GM12878 (cell line): ENCODE data around the gene STK33. TPM values are rescaled to one million over a fixed set of nuclear protein-coding genes. Genes with fewer than 3 reads are reported as not detected.

ENCODE experiments used
- ATAC-seq: fragments of 200-7000 bp; cut with Tn5 transposase; 3 replicates; pipeline ENCODE4 v1.9.1; 2020; ENCODE audit warnings: mild to moderate bottlenecking, moderate library complexity
- BruUV-seq: library from RNA; stranded (reverse); fragments of 400-500 nt; replicated peaks from 2 replicates; lab custom pipeline; 2021; lab: Mats Ljungman, UMichigan
- CTCF ChIA-PET: fragments of 300-600 bp; sonication (Branson Sonifier 250); formaldehyde crosslinking; extraction: SDS; loops from one replicate; lab custom pipeline; 2021; ENCODE audit warnings: inconsistent platforms; lab: Yijun Ruan, JAX
- POLR2A ChIA-PET: fragments of 350-600 bp; formaldehyde crosslinking; extraction: SDS; loops from one replicate; lab custom pipeline; 2021; ENCODE audit warnings: inconsistent platforms; lab: Charles Lee
- RAD21 ChIA-PET: fragments of 300-600 bp; sonication (Branson Sonifier 250); formaldehyde crosslinking; loops from one replicate; lab custom pipeline; 2023; ENCODE audit warnings: antibody characterized with exemption; ENCODE audit not compliant: unreplicated experiment; lab: Charles Lee
- SMC1A ChIA-PET: fragments of 300-600 bp; sonication (Branson Sonifier 250); formaldehyde crosslinking; loops from one replicate; lab custom pipeline; 2023; ENCODE audit not compliant: unreplicated experiment, uncharacterized antibody; lab: Charles Lee
- DNase-seq: peaks from one replicate; pipeline ENCODE4 v3.0.0-alpha.2; 2011; ENCODE audit warnings: low read depth, low spot score
- FAIRE-seq: peaks from 3 replicates; lab custom pipeline; 2011; peaks lifted over from hg19 to GRCh38; lab: Jason Lieb, UNC
- H2AFZ ChIP-seq: 2 replicates; pipeline ENCODE4 v1.6.0; 2011; ENCODE audit warnings: low read depth, low read length, control low read depth; ENCODE audit not compliant: control insufficient read depth
- H3K27ac ChIP-seq: 2 replicates; pipeline ENCODE4 v1.5.1; 2011; ENCODE audit warnings: control low read depth; ENCODE audit not compliant: control insufficient read depth, insufficient read depth
- H3K27me3 ChIP-seq, 2 experiments: replicated peaks in 1 of 2; 2 replicates each; pipeline versions ENCODE4 v1.6.0 to v1.6.1; 2011; ENCODE audit warnings: low read length in 1 of 2; ENCODE audit not compliant: control insufficient read depth in 2 of 2, insufficient read depth in 2 of 2
- H3K36me3 ChIP-seq, 2 experiments: 2 replicates each; pipeline ENCODE4 v1.5.1; 2011; ENCODE audit warnings: low read length in 1 of 2; ENCODE audit not compliant: control insufficient read depth in 2 of 2, insufficient read depth in 2 of 2
- H3K4me1 ChIP-seq: 2 replicates; pipeline ENCODE4 v1.6.1; 2011; ENCODE audit warnings: mild to moderate bottlenecking, low read length, moderate library complexity, mixed read lengths; ENCODE audit not compliant: control insufficient read depth, insufficient read depth
- H3K4me2 ChIP-seq: 2 replicates; pipeline ENCODE4 v1.6.0; 2011; ENCODE audit warnings: control low read depth; ENCODE audit not compliant: control insufficient read depth, insufficient read depth
- H3K4me3 ChIP-seq: fragments of 200-600 bp; sonication (generic); 2 replicates; pipeline ENCODE4 v1.5.1; 2016
- H3K79me2 ChIP-seq: 2 replicates; pipeline ENCODE4 v1.6.0; 2011; ENCODE audit warnings: low read length; ENCODE audit not compliant: control insufficient read depth, insufficient read depth
- H3K9ac ChIP-seq: 2 replicates; pipeline ENCODE4 v1.8.0; 2011; ENCODE audit warnings: low read length, control low read depth, mixed read lengths; ENCODE audit not compliant: control insufficient read depth, insufficient read depth
- H3K9me3 ChIP-seq: replicated peaks from 3 replicates; pipeline ENCODE4 v1.5.1; 2011; ENCODE audit warnings: mild to moderate bottlenecking, low read length; ENCODE audit not compliant: control insufficient read depth, insufficient read depth
- H4K20me1 ChIP-seq: 2 replicates; pipeline ENCODE4 v1.6.0; 2011; ENCODE audit not compliant: control insufficient read depth, insufficient read depth
- CUX1 ChIP-seq: IDR thresholded peaks from 2 replicates; pipeline ENCODE4 v1.6.1; 2012; ENCODE audit warnings: improper control_type of control experiment, low read depth, low read length; ENCODE audit not compliant: insufficient replicate concordance
- KLF5 ChIP-seq: fragments of 450-650 bp; IDR thresholded peaks from 2 replicates; pipeline ENCODE4 v1.6.1; 2014; ENCODE audit warnings: mild to moderate bottlenecking; ENCODE audit not compliant: partially characterized antibody
- PML ChIP-seq: IDR thresholded peaks from 2 replicates; pipeline ENCODE4 v1.6.1; 2012; ENCODE audit warnings: low read length, inconsistent platforms
- POLR2AphosphoS5 ChIP-seq: IDR thresholded peaks from 2 replicates; pipeline ENCODE4 v1.6.1; 2011; ENCODE audit warnings: mild to moderate bottlenecking, low read length, inconsistent platforms
- RAD21 ChIP-seq: IDR thresholded peaks from 2 replicates; pipeline ENCODE4 v1.6.1; 2011; ENCODE audit warnings: mild to moderate bottlenecking, low read depth, low read length, moderate library complexity; ENCODE audit not compliant: insufficient read depth
- RCOR1 ChIP-seq: conservative IDR thresholded peaks from 2 replicates; pipeline ENCODE4 v1.6.1; 2012; ENCODE audit warnings: low read depth, low read length, improper control_type of control experiment
- YBX1 ChIP-seq: fragments of 450-650 bp; IDR thresholded peaks from 2 replicates; pipeline ENCODE4 v1.6.1; 2016; ENCODE audit warnings: antibody characterized with exemption
- ZBTB11 ChIP-seq: fragments of 450-650 bp; formaldehyde crosslinking; IDR thresholded peaks from 2 replicates; pipeline ENCODE4 v1.5.0; 2022; ENCODE audit warnings: mild to moderate bottlenecking, missing genetic modification characterization
- ZNF592 ChIP-seq: fragments of 450-650 bp; IDR thresholded peaks from 2 replicates; pipeline ENCODE4 v1.6.1; 2017; ENCODE audit warnings: mild to moderate bottlenecking, moderate library complexity
- WGBS: methylation state at CpG from one replicate; pipeline ENCODE4 v1.1.6; 2016; ENCODE audit warnings: low lambda C conversion rate; ENCODE audit not compliant: insufficient replicate concordance, insufficient coverage; ENCODE audit errors: missing lambda C conversion rate; 5-methylcytosine and 5-hydroxymethylcytosine counted together
- in situ Hi-C: fragments of 300-500 bp; cut with MboI; formaldehyde crosslinking; loops from 9 replicates; pipeline ENCODE4 v1.14.3; 2018; ENCODE audit warnings: mixed read lengths
- intact Hi-C: fragments of 100-400 bp; cut with micrococcal nuclease; formaldehyde crosslinking; loops from one replicate; pipeline ENCODE4 v1.14.2; 2022; ENCODE audit not compliant: unreplicated experiment
- polyA plus RNA-seq, 11 experiments: library from polyadenylated mRNA; depleted of rRNA in 4 of 11; unstranded in 6 of 11; stranded (reverse) in 5 of 11; fragments of >200 nt; fragmentation: Nextera tagmentation in 4 of 11; fragmentation: Illumina TruSeq in 1 of 11; extraction: Ambion mirVana in 4 of 11; extraction: Trizol in 1 of 11; gene quantifications; 1 replicate in 1 of 11; 2 replicates in 10 of 11; pipeline versions ENCODE4 v1.2.1 to v1.2.3, GENCODE V29; 2011 to 2016; ENCODE audit warnings: inconsistent platforms in 2 of 11, missing spikeins in 2 of 11, low read depth in 1 of 11
- total RNA-seq, 4 experiments: library from RNA; depleted of rRNA in 3 of 4; stranded (reverse); fragments of >200 nt in 3 of 4; fragmentation: Illumina TruSeq in 1 of 4; extraction: Trizol in 1 of 4; gene quantifications; 2 replicates each; pipeline versions ENCODE4 v1.2.1 to v1.2.3, GENCODE V29; 2013 to 2021

STK33 gene
- total and polyA plus RNA-seq, 10 of the 15 experiments (the other 5 are each of a cell fraction or from before 2014, with no cell fraction given) = 5.2 to 27.3 (median 18.3) TPM

- TF ChIP-seq RCOR1 (no peak), PML (no peak), YBX1 (no peak), KLF5 (no peak), ZBTB11 (CRISPR knock-in tag) (no peak), POLR2AphosphoS5 (no peak)
Measured at GRCh38 chr11:8586184-8586583, 7.8 kb downstream of the STK33 start (continued).

- POLR2A ChIA-PET = interaction anchor here (0.7 to 1.1 kb wide), 2 partner anchors 10 to 23 kb away, joined by 3 to 4 read pairs; partner anchors contain the start of gene STK33
- intact Hi-C loops = no loop called here
- no peaks in the 10 kb centered on the region for H3K4me1 ChIP-seq
- TF ChIP-seq RAD21 (no peak), CUX1 (no peak), ZNF592 (no peak)
Measured at GRCh38 chr11:8584511-8584910, 9.5 kb downstream of the STK33 start.

More at GRCh38 chr11:8584511-8584910, 9.5 kb downstream of the STK33 start:
- no peaks in the 10 kb centered on the region; a peak in 2 of 4 replicates for H3K36me3 ChIP-seq
- WGBS = 77% methylated on average over 2 of the region's 2 CpGs
- ChIA-PET RAD21 (interaction anchor here (0.7 to 1.5 kb wide), 2 partner anchors 9 to 89 kb away, joined by 3 read pairs; no protein-coding TSS in a partner anchor), CTCF (interaction anchor here (0.7 to 3.2 kb wide), 3 partner anchors 10 to 18 kb away, joined by 3 to 17 read pairs (median 6); partner anchors contain the start of gene STK33), SMC1A (interaction anchor here (0.6 to 2.3 kb wide), 5 partner anchors 12 to 201 kb away, joined by 3 to 9 read pairs (median 3); no protein-coding TSS in a partner anchor)
- no TSS peak for BruUV-seq
- no peak overlapping the region; the same call in 1 of the 2 replicates for H2AFZ ChIP-seq
- H3K9ac ChIP-seq = no peak overlapping the region
- H3K27me3 ChIP-seq = no peaks in the 10 kb centered on the region
- H3K9me3 ChIP-seq = peaks cover 3% of the 10 kb centered on the region
- DNase-seq (no peak), ATAC-seq (peak; percentile 35), FAIRE-seq (no peak)
- H3K79me2 ChIP-seq = no peaks in the 10 kb centered on the region
- H3K27ac ChIP-seq = no peak overlapping the region
- no peak overlapping the region for H3K4me3 ChIP-seq
- no peak overlapping the region for H3K4me2 ChIP-seq
- in situ Hi-C loops = no loop called here
- no peaks in the 10 kb centered on the region for H4K20me1 ChIP-seq
